ENCODE data around the gene CLEC6A.

The CLEC6A gene

DNA sequence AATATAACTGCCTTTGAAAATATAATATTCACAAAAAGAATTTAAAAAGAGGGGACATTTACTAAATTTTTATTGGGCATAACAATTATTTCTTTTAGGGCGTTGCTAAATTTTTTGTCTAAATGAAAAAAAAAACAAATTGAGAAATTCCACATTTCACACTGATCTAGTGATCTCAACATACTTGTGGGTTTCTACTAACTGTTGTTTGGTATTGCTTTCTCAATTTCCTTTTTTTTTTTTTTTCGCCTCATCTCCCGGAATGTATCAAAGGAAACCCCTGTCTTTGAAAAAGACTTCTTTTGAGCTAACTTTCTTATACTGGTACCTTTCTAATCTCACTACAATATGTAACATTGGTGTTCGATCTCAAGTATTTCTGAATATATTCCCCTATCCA, 57.5 kb downstream of the CLEC6A start, which contains the start of gene CLEC4D:
Gene CLEC4D (plus strand): TSS at position 248 of the 400 bp plus-strand sequence. CDS start 230 bp downstream, outside the sequence.
- TF ChIP-seq, protein P1, sequence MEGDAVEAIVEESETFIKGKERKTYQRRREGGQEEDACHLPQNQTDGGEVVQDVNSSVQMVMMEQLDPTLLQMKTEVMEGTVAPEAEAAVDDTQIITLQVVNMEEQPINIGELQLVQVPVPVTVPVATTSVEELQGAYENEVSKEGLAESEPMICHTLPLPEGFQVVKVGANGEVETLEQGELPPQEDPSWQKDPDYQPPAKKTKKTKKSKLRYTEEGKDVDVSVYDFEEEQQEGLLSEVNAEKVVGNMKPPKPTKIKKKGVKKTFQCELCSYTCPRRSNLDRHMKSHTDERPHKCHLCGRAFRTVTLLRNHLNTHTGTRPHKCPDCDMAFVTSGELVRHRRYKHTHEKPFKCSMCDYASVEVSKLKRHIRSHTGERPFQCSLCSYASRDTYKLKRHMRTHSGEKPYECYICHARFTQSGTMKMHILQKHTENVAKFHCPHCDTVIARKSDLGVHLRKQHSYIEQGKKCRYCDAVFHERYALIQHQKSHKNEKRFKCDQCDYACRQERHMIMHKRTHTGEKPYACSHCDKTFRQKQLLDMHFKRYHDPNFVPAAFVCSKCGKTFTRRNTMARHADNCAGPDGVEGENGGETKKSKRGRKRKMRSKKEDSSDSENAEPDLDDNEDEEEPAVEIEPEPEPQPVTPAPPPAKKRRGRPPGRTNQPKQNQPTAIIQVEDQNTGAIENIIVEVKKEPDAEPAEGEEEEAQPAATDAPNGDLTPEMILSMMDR (IDR thresholded peaks at IDR 0.05) = no peak
- H3K4me3 ChIP-seq = no peak within 1 kb of the TSS
- no peak for DNase-seq

DNA sequence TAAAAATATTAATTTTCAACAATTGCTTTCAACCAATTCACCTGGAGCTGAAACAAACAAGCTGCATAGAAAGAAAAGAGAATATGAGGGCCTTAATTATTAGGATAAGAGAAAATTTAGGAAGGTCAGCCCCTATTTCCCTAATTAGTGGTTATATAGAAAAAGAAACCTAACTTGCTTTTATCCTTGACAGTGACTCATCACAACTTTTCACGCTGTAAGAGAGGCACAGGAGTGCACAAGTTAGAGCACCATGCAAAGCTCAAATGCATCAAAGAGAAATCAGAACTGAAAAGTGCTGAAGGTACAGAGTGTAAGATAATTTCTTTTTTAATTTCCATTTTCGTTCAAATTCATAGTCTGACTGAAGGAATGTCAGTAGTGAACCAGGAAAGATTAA, 62.2 kb downstream of the CLEC6A start:
- H3K9me3 ChIP-seq = no peaks in the 10 kb centered on the region
- no peak overlapping the region for H3K27ac ChIP-seq
- DNase-seq = no peak
- intact Hi-C loops (cut with DNase I; ENCODE audit: low total_unique reads) = no loop called here
- no peaks in the 10 kb centered on the region for H3K36me3 ChIP-seq
- no peaks in the 10 kb centered on the region for H3K27me3 ChIP-seq
- TF ChIP-seq, protein P1 (IDR thresholded peaks at IDR 0.05) = no peak
- no peak overlapping the region for H3K4me3 ChIP-seq
- H3K4me1 ChIP-seq = no peaks in the 10 kb centered on the region

More for the DNA sequence above, 57.5 kb downstream of the CLEC6A start, which contains the start of gene CLEC4D:
- H3K27me3 ChIP-seq = peaks cover 0 to 11% of the 10 kb centered on the region in 2 donors
- no peaks in the 10 kb centered on the region for H3K36me3 ChIP-seq
- H3K27ac ChIP-seq = no peak within 1 kb of the TSS
- intact Hi-C loops (cut with DNase I; ENCODE audit: low total_unique reads) = no loop called here
- H3K4me1 ChIP-seq = no peaks in the 10 kb centered on the region
- no peaks in the 10 kb centered on the region for H3K9me3 ChIP-seq

DNA sequence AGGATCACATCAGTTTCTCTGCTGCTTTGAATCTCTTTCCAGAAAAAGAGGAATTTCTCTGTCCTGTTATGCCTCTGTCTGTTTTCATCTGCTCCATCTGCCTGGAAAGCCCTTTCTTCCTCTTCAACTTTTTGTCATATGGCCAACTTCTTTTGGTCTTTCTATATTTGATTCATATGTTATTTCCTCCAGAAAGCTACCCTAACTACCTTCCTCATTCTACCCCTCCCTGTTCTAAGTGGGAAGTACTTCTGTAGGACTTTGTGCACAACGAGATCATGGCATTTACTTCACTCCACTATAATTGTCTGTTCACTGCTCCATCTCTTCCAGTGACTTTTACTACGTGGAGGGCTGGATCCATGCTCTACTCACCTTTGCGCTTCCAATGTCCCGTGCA, 63.4 kb downstream of the CLEC6A start:
- intact Hi-C loops (cut with DNase I; ENCODE audit: low total_unique reads) = no loop called here
- Histone ChIP-seq H3K9me3 (no peaks in the 10 kb centered on the region), H3K27ac (no peak overlapping the region), H3K36me3 (no peaks in the 10 kb centered on the region), H3K27me3 (no peaks in the 10 kb centered on the region), H3K4me3 (no peak overlapping the region), H3K4me1 (no peaks in the 10 kb centered on the region)
- no peak for DNase-seq
- TF ChIP-seq, protein P1 (IDR thresholded peaks at IDR 0.05) = no peak

DNA sequence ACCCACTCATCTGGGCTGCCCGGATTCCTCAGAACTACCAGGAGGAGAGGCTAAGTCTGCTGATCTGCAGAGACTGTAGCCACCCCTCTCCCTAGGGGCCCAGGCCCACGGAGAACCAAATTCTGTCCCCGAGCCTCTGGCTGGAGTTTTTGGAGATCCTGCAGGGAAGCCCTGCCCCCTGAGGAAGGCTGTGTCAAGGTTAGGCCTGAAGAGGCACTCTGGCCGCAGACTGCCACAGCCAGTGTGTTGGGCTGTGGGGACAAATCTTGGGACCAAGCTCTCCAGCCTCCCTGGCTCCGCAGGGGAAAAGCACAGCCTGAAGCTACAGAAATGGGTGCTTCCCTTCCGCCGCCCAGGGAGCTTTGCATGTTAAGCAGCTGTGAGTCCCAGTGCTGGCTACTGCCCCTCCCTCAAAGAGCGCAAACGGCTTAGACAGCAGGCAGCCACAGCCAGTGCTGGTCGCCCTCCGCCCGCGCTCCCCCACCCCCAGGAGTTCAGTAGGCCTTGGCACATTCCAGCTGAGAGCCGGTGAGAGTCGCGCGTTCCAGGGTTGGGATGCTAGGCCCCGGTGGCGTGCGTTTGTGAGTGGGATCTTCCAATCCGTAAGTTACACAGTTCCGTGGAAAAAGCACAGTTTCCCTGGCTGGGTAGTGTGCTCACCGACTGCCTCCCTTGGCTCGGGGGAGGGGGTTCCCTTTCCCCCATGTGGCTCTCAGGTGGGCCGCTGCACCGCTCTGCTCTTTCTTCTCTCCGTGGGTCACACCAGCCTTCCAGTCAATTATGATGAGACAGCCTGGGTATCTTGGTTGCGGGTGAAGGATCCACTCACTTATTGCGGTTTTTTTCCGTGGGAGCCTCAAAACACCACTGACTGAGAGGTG, 71.7 kb downstream of the CLEC6A start:
- H3K27ac ChIP-seq = no peak overlapping the region
- no peak overlapping the region for H3K4me3 ChIP-seq
- no peaks in the 10 kb centered on the region for H3K36me3 ChIP-seq
- TF ChIP-seq, protein P1 (IDR thresholded peaks at IDR 0.05) = no peak
- peaks cover 0 to 3% (median 0%) of the 10 kb centered on the region in 3 donors for H3K9me3 ChIP-seq
- no peaks in the 10 kb centered on the region for H3K4me1 ChIP-seq
- no peak for DNase-seq
- H3K27me3 ChIP-seq = peaks cover 0 to 10% of the 10 kb centered on the region in 2 donors
- intact Hi-C loops (cut with DNase I; ENCODE audit: low total_unique reads) = no loop called here

All from tibial artery (tissue), 4 donors.